ENCODE data around the gene FAM171A1.
A peak's percentile ranks its signal among the peaks of the same experiment; 100 is the strongest.
"Not testable (repeated sequence)": the region's sequence is repeated elsewhere in the genome, so short reads cannot be mapped to it uniquely, and the experiment has no call there.

FAM171A1 gene

DNA sequence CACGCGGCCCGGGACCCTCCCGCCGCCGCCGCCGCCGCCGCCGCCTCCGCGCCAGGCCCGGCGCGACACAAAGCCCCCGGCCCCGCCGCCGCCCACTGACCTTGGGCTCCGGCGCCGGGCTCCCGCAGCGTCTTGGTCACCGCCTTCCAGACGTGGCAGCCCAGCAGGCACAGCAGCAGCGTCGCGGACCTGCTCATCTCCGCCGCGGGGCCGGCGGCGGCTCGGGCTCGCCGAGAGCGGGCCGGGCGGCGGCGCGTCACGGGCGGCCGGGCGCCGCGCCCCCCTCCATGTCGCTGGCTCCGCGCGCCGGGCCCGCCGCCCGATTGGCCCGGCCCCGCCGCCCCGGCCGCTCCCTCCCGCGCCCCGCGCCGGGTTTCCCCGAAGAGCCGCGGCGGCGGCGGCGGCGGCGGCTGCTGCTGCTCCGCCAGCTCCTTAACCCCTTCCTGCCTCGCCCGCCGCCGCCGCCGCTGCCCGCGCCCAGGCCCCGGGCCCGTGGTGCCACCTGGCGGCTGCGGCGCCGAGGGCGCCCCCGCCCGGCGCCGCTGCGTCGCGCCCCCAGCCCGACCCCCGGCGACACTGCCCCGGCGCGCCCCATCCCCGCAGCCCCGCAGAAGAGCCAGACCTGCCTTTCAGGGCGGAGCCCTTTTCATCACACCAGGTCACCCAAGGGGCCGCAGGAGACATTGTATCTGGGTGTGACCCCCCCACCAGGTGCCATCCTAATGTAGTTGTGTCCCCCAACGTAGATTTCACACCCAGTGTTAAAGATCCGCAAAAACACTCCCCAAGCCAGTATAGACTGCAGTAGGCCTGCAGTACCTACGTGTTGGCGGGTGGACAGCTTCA is at the start of gene FAM171A1:
Gene FAM171A1, minus strand, starts transcription at position 434 of the 846 bp plus-strand sequence. Its CDS starts 237 bp downstream, at position 197.
- peak; percentile 49 for DNase-seq

DNA sequence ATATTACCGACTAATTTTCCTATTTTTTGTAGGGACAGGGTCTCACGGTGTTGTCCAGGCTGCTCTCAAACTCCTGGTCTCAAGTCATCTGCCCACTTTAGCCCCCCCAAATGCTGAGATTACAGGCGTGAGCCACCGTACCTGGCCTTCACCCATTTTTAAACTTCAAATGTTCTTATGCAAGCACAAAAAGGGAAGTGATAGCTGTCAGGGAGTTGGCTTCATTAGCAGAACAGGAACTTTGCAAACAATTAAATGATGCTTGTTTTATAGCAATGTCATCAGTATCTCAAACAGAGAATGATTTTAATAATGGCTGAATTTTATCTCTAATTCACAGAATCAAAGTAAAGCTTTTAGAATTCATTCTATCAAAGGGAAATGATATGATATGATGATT is 49.8 kb upstream of the FAM171A1 start:
- DNase-seq: no peak

DNA sequence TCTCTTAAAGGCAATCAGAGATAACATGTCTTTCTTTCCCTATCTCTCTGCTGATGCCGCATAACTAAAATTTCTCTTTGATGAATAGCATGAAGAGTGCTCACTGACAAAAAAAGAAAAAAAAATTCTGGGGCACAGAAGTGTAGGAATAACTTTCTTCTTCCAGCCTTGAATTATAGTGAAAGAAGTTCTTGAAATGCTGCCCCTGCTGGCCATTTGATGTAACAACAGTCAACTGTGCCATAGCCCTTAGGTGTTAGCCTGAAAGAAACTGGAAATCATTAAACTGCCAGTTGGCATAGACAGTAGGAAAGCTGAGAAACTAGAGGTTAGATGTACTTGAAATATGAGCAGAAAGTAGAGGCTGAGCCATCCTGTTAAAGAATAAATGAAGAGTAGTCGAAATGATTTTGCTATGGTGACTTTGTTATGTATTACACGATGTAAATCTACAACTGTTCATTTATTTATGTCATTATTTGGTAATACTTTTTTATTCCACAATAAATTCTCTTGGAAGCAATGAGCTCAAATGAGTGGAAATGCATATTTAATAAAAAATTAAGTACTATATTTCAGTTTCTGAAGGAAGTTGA is 48.3 kb upstream of the FAM171A1 start:
- peak; percentile 4 for DNase-seq

DNA sequence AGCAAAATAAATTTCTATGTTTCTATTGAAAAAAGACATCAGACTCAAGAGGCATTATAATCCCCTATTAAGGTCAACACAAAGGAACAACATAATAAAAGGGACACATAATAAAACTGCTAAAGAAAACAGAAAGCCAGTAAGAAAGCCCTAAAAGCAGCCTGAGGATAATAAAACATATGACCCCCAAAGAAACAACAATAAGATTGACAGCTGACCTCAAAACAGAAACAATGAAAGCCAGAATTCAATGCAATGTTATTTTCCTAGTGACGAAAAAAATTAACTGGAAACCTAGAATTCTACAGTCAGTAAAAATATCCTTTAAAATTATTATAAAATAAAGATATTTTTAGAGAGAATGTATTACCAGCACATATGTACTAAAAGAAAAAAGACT is 44.9 kb upstream of the FAM171A1 start:
- no peak for DNase-seq

DNA sequence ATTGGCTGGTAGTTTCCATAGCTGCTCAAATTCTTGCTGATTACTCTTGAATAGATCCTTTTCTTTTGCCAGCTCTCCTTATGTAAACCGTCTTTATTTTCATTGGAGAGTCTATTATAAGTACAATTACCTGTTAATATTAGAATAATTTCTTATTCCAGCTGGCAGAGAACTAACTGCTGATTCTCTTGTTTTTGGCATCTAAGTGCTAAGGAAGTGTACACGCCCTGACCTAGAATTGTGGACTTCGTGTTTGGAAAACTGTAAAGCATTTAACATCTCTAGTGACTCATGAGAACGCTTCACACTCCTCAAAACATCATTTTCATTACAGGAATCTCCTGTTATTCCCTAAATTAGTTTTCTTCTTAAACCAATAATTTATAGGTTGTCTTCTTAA is 39.9 kb upstream of the FAM171A1 start:
- no peak for DNase-seq

DNA sequence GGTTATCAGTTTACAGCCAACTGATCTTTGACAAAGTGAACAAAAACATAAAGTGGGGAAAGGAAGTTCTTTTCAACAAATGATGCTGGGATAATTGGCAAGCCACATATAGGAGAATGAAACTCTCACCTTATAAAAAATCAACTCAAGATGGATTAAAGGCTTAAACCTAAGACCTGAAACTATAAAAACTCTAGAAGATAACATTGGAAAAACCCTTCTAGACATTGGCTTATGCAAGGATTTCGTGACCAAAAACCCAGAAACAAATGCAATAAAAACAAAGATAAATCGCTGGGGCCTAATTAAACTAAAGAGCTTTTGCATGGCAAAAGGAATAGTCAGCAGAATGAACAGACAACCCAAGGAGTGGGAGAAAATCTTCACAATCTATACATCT is 38.3 kb upstream of the FAM171A1 start:
- not testable (repeated sequence) for DNase-seq

DNA sequence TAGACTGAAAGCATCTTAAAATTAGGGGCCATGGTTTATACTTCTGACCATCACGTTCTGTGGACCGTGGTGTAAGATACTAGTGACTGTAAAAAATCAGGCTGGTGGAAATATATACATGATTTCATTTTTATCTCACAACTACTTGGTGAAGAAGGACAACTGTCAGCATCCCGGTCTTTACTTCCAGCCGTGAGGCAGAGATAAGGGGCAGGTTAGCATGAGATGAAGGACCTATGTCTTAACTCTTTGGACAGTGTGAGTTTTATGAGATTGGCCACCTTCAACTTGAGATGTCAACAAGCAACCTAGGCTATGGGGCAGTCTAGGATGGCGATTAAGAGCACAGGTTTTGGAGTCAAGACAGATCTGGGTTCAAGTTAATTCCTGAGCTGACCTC is 37.5 kb upstream of the FAM171A1 start:
- DNase-seq: no peak

DNA sequence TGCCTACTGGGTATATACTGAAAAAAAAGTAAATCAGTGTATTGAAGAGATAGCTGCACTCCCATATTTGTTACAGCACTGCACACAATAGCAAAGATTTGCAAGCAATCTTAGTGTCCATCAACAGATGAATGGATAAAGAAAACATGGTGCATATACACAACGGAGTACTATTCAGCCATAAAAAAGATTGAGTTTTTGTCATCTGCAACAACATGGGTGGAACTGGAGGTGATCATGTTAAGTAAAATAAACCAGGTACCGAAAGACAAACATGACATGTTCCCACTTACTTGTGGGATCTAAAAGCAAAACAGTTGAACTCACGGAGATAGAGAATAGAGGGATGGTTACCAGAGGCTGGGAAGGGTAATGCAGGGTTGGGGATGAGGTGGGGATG is 34.2 kb upstream of the FAM171A1 start:
- no peak for DNase-seq

DNA sequence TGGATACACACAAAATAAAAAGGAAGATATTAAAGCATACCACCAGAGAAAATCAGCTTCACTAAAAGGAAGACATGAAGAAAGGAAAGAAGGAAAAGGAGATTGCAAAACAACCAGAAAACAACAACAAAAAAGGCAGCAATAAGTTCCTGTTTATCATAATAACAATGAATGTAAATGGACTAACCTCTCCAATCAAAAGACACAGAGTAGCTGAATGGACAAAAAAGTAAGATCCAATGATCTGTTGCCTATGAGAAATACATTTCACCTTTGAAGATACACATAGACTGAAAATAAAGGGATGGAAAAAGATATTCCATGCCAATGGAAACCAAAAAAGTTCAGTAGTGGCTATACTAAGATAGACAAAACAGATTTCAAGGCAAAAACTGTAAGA is 30.3 kb upstream of the FAM171A1 start:
- DNase-seq: no peak

DNA sequence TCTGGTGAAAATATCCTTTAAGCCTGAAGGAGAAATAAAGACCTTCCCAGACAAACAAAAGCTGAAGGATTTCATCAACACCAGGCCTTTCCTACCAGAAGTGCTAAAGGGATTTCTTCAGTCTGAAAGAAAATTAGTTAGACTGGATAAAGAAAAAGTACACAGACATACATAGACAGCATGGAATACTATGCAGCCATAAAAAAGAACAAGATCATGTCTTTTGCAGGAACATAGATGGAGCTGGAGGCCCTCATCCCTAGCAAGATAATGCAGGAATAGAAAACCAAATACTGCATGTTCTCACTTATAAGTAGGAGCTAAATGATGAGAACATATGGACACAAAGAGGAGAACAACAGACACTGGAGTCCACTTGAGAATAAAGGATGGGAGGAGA is 29.4 kb upstream of the FAM171A1 start:
- DNase-seq: not testable (repeated sequence)

DNA sequence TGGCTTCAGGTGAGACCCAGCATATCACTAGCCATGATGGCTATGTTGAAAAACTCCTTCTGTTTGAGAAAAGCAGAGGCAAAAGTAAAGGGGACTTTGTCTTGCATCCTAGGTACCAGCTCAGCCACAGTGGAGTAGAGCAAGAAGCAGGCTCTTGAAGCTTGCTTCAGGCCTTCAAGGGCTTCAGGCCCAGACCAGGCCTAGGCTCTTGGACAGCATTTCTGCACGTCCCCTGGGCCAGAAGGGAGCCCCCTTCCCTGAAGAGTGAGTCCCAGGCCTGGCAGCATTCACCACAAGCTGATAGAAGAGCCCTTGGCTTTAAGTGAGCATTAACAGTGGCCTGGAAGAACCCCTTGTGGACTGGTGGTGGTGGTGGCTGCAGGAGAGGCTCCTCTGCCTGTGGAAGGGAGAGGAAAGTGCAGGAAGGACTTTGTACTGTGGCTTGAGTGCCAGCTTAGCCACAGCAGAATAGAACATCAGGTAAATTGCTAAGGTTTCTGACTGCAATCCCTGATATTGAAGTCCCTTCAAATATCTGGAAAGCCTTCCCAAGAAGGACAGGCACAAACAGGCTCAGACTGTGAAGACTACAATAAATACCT is 28.1 kb upstream of the FAM171A1 start:
- DNase-seq: no peak

DNA sequence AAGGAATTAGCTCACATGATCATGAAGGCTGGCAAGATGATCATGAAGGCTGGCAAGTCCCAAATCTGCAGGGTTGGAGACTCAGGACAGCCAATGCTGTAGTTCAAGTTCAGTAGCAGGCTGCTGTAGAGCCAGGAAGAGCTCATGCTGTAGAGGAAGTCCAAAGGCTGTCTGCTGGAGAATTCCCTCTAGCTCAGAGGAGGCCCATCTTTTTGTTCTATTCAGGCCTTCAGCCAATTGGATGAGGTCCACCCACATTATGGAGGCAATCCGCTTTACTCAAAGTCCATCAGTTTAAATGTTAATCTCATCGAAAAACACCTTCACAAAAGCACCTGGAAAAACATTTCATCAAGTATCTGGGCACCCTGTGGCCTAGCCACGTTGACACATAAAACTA is 24.8 kb upstream of the FAM171A1 start:
- DNase-seq: no peak

DNA sequence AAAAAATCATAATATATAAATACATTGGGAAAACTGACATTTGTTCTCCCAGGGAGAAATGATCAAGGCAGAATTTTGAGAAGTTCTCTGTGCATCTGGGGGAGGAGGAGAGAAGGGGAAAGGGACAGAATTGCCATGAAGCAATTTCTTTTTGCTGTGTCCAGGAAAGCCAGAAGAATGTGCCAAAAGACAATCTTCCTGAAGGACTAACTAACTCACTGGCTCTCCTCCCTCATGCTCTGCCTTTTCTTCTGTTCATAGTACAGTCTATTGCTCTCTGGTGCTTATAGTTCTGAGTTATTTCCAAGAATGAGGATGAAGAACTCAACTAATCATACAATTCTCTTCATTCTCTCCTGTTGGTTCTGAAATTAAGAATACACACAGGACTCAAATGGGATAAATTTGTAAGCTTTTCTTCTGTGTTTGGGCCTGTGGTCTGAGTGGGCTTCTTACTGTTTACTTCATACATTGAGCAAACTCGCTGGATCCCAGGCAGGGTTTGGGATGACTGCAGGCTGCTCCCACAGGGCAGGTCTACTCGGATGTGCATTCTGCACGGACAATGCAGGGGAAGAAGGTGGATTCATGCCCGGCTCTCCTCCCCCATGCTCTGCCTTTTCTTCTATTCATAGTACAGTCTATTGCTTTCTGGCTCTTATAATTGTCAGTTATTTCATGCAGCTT is 22.2 kb upstream of the FAM171A1 start:
- DNase-seq: no peak

DNA sequence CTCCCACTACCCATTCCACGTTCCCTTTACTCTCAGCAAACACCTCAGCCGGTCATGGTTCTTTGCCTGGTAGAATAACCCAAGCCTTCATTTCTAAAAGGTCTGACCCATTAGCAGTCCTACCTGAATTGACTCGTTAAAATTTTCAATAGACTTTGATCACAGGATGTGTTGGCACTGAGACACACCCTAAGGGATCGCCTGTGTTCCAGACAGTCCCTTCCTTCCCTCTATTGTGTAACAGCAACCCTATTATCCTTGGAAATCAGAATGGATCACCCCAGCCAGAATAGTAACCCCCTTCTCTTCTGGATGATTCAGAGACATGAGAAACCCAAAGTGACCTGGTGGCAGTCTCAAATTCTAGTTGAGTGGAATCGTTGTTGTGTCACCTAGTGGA is 20.4 kb upstream of the FAM171A1 start:
- no peak for DNase-seq

DNA sequence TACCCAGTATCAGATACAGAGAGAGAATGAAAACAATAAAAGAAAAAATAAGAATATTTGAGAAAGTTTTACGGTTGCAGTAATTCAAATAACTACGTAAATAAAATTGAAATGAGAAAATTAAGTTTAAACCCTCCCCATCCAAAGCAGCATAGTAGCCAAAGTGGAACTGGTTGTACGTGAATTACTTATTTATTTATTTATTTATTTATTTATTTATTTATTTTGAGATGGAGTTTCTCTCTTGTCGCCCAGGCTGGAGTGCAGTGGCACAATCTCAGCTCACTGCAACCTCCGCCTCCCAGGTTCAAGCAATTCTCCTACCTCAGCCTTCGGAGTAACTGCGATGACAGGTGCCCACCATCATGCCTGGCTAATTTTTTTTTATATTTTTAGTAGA is 17.1 kb upstream of the FAM171A1 start:
- DNase-seq: not testable (repeated sequence)

DNA sequence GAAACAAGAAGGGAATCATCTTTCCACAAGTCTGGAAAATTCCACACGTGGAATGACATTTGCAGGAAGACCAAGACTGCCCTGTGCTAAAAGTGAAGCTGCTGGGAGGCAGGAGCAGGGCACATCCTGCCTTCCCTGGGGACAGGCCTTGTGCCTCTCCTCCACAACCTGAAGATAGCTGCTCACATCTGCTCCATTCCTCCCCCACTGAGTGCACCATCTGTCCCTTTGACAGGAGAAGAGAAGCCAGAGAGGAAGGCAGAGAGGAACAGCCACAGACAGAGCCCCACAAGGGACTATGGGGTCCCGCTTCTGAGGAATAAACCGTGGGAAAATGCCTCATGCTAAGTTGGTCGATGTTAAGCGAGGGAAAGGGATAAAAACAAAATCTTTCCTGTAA is 15.9 kb upstream of the FAM171A1 start:
- DNase-seq: no peak

DNA sequence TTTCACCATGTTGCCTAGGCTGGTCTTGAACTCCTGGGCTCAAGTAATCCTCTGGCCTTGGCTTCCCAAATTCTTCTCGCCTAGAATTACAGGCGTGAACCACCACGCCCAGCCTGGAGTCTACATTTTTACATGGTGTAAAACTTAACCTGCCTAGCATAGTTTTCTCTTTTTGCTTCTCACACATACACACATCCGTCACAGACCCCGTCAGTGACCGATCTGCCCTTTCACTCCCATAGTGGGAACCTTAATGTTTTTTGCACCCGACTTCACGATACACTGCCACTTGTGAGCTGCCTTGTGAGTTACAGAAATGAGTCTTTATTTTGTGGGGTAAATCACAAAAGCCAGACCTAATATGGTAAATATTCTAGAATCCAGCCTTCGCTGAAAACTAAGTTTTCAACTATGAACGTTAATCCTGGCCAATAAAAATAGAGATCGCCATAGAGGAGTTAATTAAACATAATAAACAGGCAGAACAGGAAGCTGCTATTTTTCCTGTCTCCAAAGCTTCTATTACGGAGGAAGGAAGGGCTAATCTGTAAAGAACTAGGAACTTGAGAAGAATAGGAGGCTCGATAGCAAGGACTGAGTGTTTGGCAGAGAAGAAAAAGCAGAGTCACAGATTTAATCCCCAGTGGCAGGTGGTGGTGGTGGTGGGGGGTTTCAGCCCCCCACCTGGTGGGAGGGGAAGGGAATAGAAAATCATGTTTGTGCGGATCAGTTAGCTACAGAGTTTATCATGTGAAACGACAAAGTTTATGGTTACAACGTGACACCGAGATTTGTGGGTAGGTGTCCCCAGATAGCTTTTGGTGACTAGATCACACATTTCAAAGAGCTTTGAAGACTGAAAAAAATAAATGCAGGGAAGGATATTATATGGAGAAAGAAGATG is 14.7 kb upstream of the FAM171A1 start:
- DNase-seq: no peak

DNA sequence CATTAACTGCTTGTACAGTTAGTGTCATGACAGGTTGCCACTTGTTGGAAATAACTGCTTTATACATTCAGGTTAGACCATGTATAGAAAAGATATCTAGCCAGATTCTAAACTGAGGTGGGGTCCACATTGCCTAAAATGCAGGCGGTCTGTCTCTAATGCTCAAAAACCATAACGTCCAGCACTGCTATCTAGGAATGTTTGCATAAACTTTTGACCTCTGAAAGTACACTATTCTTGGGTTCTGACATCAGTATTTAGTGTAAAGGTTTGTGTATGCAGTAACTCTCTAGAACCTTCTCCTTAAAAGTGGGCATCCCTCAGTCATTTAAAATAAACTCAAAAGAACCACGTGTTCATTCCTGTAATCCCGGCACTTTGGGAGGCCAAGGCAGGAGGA is 10.3 kb upstream of the FAM171A1 start:
- DNase-seq: no peak

DNA sequence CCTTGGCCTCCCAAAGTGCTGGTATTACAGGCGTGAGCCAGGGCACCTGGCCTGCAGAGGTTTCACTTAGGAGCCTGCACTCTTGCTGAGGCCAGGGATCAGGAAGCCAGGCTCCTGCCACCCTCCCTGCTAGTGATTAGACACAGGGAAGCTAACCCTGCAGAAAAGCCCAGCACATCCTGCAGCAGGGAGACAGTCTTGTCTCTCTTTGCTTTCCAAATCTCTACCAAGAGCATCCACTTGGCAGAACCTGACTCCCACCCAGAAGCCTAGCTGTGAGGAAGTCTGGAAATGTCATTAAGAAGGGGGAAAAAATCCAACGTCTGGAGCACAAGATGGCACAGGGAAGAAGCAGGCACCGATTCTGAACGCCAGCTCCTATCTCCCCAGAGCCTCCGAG is 8.0 kb upstream of the FAM171A1 start:
- no peak for DNase-seq

DNA sequence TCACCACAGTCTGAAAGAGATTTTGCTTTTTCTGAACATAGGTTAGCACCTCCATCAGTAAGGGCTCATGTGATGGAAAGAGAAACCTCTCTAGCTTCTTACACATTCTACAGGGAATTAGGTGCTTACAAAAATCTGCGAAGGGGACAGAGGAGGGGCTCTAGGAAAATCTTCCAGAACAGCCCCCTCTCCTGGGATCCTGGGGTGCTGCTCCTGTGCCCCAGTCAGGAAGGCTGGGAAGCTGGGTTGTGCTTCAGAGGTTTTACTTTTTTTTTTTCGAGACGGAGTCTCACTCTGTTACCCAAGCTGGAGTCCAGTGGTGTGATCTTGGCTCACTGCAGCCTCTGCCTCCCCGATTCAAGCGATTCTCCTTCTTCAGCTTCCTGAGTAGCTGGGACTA is 7.5 kb upstream of the FAM171A1 start:
- no peak for DNase-seq

DNA sequence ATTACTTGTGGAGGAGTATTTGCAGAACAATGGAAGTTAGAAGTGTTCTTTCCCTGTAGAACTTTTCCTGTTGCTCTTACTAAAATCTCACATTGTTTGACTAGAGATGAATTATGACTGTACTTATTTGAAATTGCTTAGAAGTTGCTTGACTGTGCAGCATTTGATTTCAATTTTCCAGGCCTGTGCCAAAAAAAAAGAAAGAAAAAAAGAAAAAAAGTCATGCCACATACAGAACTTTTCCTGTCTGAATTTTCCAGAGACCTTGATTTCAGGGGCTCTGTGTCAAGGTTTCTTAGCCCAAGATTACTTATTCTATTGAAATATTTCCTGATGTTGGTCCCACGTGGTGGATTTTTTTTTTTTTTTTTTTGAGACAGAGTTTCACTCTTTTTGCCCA is 3.5 kb upstream of the FAM171A1 start:
- DNase-seq: no peak

DNA sequence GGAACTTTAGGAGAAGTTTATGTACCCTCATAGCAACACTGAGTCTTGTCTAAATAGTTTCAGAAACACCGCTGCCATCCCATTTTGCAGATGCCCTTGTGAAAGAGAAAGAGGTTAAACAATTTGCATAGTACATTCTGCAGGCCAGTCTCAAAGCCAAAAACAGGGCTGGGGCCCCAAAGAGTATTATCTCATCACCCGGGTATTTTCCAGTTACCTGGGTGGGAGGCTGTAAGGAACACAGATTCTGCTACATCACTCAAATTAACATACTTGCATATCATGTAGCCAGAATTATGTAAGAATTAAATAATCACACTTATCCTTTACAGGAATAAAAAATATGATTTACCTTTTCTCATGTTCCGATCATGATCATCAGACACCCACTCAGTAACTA is 3.1 kb upstream of the FAM171A1 start:
- DNase-seq: no peak

DNA sequence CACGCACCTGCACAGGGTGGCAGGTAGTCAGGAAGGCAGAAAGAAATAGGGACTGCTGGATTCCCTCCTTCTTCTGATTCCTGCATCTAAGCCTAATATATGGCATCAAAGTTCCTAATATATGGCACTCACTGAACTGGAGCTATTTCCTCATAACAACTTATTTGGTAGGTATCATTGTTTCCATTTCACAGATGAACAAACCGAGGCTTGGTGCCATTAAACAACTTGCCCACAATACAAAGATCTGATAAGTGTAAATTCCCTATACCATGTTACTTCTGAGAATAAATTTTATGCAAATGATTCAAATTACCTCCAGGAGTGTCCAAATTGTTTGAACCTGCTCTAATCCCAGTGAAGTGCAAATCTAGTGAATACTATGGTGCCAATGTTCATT is 2.1 kb upstream of the FAM171A1 start:
- DNase-seq: no peak
